Measurements from ENCODE around the gene AGFG1.

GRCh38 chr2:227450926-227451654 is 20.9 kb upstream of the AGFG1 start:
- TF ChIP-seq CTCF (IDR thresholded peaks at IDR 0.05 in 4 of 5, conservative IDR thresholded peaks at IDR 0.05 in 1 of 5) (no peak), POLR2A (IDR thresholded peaks at IDR 0.05) (no peak)

Data from gastrocnemius medialis (tissue), 4 donors.